ENCODE data around the gene SPHK1.

The SPHK1 gene

DNA sequence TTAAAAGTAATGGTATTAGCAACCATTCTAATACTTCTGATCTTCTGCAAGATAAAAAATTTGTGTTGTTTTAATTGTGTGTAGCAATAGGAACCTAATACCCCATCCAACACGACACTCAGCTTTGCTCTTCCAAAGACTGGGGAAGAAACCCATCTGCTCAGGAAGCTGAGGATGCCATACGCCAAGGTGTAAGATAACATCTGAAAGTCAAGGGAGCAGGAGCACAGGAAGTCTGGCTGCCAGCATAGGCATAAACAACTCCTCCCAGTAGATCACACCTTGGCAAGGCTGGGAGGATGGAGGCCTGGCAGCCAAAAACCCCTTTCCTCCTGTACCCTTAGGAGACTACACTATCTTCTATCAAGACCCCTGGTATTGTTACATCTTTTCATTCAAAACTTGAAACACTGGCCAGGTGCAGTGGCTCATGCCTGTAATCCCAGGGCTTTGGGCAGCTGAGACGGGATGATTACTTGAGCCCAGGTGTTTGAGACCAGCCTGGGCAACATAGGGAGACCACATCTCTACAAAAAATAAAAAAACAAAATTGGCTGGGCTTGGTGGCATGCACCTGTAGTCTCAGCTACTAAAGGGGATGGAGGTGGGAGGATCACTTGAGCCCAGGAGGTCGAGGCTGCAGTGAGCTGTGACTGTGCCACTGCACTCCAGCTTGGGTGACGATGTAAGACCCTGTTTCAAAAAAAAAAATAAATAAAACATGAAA is 5.7 kb upstream of the SPHK1 start:
- peaks cover 17% of the 10 kb centered on the region for H3K4me1 ChIP-seq (ENCODE audit: control insufficient read depth, insufficient read depth, low read length)
- no peak overlapping the region for H3K9ac ChIP-seq (ENCODE audit: low read length in 2 of 2)
- no peaks in the 10 kb centered on the region for H3K9me3 ChIP-seq (ENCODE audit: control insufficient read depth in 2 of 2, low read length in 2 of 2)
- no peaks in the 10 kb centered on the region for H3K36me3 ChIP-seq (ENCODE audit: control insufficient read depth in 2 of 2, insufficient read depth in 2 of 2, low read length in 2 of 2)
- H3K27ac ChIP-seq (ENCODE audit: low read length), result no peak overlapping the region
- H3K27me3 ChIP-seq (ENCODE audit: control insufficient read depth in 1 of 2, insufficient read depth in 2 of 2, low read length in 2 of 2), result peaks cover 9 to 15% of the 10 kb centered on the region in 2 donors
- H3K4me3 ChIP-seq (ENCODE audit: low read length in 2 of 2), result no peak overlapping the region

DNA sequence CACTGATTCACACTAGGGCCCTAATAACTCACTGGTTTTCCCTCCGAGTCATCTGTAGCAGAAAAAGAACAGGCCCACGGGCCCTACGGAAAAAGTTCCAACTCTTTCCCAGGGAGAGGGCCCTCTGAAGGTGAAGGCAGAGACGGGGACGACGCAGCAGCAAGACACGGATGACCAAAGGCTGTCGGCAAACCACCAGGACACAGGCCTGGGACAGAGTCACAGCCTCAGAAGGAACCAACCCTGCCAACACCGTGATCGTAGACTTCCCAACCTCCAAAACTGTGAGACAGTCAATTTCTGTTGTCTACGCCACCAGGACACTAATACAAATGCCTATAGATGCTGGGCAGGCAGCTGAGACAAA is 5.2 kb upstream of the SPHK1 start:
- Histone ChIP-seq H3K4me3 (ENCODE audit: low read length in 2 of 2) (no peak overlapping the region), H3K4me1 (ENCODE audit: control insufficient read depth, insufficient read depth, low read length) (peaks cover 22% of the 10 kb centered on the region)

DNA sequence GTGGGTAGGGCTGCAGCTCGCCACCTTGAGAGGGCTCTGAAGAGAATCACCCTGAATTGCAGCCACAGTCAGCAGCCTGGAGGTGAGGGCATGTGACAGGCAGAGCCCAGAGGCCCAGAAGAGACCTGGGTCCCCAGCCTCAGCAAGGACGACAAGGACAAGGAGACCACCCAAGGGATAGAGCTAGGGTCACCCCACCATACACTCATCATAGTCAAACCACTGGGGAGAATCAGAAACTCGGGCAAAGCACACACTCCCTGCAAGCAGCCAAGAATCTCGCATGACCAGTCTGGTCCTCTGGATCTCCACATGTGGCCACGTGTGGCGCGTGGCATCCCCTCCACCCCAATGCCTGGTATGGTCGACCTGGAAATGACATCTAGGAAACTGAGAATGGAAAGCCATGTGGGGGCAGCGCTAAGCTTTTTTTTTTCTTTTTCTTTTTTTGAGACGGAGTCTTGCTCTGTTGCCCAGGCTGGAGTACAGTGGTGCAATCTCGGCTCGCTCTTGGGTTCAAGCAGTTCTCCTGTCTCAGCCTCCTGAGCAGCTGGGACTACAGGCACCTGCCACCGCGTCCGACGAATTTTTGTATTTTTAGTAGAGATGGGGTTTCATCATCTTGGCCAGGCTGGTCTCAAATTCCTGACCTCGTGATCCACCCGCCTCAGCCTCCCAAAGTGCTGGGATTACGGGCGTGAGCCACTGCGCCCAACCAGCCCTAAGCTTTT is 4.6 kb upstream of the SPHK1 start:
- no peaks in the 10 kb centered on the region for H3K9me3 ChIP-seq (ENCODE audit: control insufficient read depth in 2 of 2, low read length in 2 of 2)
- H3K36me3 ChIP-seq (ENCODE audit: control insufficient read depth in 2 of 2, insufficient read depth in 2 of 2, low read length in 2 of 2), result no peaks in the 10 kb centered on the region
- H3K9ac ChIP-seq (ENCODE audit: low read length in 2 of 2), result no peak overlapping the region
- peaks cover 9 to 22% of the 10 kb centered on the region in 2 donors for H3K27me3 ChIP-seq (ENCODE audit: control insufficient read depth in 1 of 2, insufficient read depth in 2 of 2, low read length in 2 of 2)
- H3K4me3 ChIP-seq (ENCODE audit: low read length in 2 of 2), result no peak overlapping the region
- H3K27ac ChIP-seq (ENCODE audit: low read length), result no peak overlapping the region
- H3K4me1 ChIP-seq (ENCODE audit: control insufficient read depth, insufficient read depth, low read length), result peaks cover 28% of the 10 kb centered on the region

More for the DNA sequence above, 5.2 kb upstream of the SPHK1 start:
- no peak overlapping the region for H3K9ac ChIP-seq (ENCODE audit: low read length in 2 of 2)
- no peaks in the 10 kb centered on the region for H3K36me3 ChIP-seq (ENCODE audit: control insufficient read depth in 2 of 2, insufficient read depth in 2 of 2, low read length in 2 of 2)
- H3K27me3 ChIP-seq (ENCODE audit: control insufficient read depth in 1 of 2, insufficient read depth in 2 of 2, low read length in 2 of 2), result peaks cover 9 to 18% of the 10 kb centered on the region in 2 donors
- H3K27ac ChIP-seq (ENCODE audit: low read length), result no peak overlapping the region
- H3K9me3 ChIP-seq (ENCODE audit: control insufficient read depth in 2 of 2, low read length in 2 of 2), result no peaks in the 10 kb centered on the region

DNA sequence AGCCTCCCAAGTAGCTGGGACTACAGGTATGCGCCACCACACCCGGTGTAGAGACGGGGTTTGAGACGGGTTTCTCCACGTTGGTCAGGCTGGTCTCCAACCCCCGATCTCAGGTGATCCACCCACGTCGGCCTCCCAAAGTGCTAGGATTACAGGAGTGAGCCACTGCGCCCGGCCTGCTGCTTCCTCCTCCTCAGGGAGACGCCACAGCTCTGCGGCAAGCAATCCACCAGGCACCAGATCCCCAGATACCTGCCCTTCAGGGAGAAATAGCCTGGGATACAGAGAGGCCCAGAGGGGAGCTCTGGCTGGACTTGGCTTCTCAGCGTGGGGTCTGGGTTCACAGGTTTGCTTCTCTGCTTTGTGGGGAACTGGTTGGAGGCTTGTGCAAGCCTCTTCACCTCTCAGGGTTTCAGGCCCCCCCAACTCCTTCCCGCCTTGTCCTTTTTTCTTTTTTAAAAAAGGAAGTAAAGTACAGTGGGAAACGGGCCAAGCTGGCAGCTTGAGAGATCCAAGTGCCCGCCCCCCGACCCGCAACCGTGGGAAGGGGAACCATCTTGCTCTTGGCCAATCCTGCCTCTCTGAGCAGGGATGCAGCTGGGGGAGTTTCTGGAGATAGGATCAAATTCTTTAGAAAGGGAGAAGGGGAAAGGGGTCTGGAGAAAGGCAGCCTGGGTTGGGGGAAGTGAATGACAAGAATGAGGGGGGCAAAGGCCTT is 2.6 kb upstream of the SPHK1 start:
- H3K27me3 ChIP-seq (ENCODE audit: control insufficient read depth in 1 of 2, insufficient read depth in 2 of 2, low read length in 2 of 2), result peaks cover 7 to 28% of the 10 kb centered on the region in 2 donors
- no peaks in the 10 kb centered on the region for H3K9me3 ChIP-seq (ENCODE audit: control insufficient read depth in 2 of 2, low read length in 2 of 2)
- H3K4me1 ChIP-seq (ENCODE audit: control insufficient read depth, insufficient read depth, low read length), result peaks cover 41% of the 10 kb centered on the region
- no peak overlapping the region for H3K4me3 ChIP-seq (ENCODE audit: low read length in 2 of 2)
- no peak overlapping the region for H3K27ac ChIP-seq (ENCODE audit: low read length)
- H3K9ac ChIP-seq (ENCODE audit: low read length in 2 of 2), result no peak overlapping the region
- no peaks in the 10 kb centered on the region for H3K36me3 ChIP-seq (ENCODE audit: control insufficient read depth in 2 of 2, insufficient read depth in 2 of 2, low read length in 2 of 2)

DNA sequence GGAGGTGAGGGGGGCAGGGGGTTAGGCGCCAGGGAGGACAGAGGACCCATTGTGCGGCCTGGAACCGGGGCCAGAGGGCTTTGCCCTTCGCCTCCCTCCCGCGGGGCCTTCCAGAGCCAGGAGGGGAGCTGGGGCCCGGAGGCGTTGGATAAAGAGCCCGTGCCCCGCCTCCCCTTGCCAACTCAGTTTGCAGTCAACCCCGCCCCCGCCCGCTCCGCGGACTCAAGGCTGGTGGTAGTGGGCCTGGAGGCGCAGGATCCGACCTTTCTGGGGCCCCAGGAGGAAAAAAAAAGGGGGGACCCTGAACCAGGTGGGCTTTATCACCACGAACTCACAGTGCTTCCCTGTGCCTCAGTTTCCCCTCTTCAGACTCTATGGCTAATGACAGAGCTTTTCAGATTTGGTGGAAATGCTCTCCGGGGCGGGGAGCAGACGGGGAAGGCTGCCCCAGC is 2.0 kb upstream of the SPHK1 start:
- H3K27me3 ChIP-seq (ENCODE audit: control insufficient read depth in 1 of 2, insufficient read depth in 2 of 2, low read length in 2 of 2), result peaks cover 7 to 28% of the 10 kb centered on the region in 2 donors
- H3K27ac ChIP-seq (ENCODE audit: low read length), result no peak overlapping the region
- no peaks in the 10 kb centered on the region for H3K9me3 ChIP-seq (ENCODE audit: control insufficient read depth in 2 of 2, low read length in 2 of 2)
- H3K4me3 ChIP-seq (ENCODE audit: low read length in 2 of 2), result peak overlapping the region; percentile 63 to 73
- H3K36me3 ChIP-seq (ENCODE audit: control insufficient read depth in 2 of 2, insufficient read depth in 2 of 2, low read length in 2 of 2), result no peaks in the 10 kb centered on the region
- peaks cover 43% of the 10 kb centered on the region for H3K4me1 ChIP-seq (ENCODE audit: control insufficient read depth, insufficient read depth, low read length)
- peak overlapping the region in 1 of 2 donors; percentile 55 for H3K9ac ChIP-seq (ENCODE audit: low read length in 2 of 2)

DNA sequence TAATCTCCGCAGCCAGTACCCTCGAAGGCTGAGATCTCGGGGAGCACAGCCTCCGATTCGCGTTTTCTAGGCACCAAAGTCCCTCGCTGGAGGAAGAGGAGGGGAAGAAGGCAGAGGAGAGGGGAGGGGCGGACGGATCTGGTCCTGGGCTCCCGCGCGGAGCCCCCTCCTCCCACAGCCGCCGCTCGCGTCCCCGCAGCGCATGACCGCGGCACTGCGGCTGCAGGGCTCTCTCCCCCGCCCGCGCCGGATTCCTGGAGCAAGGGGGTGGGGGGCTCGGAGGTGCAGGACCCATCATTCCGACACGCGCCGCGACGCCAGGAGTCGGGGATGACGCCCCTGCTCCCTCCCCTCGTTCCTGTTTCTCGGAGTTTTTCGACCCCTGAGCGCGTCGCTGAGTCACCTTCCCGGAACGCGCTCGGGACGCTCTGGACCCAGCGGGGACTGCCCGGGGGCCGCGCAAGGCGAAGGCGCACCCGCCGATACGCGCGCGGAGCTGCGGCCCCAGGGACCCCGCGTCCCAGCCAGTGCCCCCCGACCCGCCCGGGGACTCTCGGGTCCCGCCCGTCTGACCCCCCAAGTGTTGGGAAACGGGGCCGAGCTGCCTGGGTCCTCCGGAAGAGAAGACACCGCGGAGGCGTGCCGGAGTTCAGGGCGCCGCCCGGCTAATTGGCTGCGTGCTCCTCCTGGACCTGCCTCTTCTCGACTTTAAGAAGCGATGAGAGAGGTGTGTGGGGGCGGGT is 1.4 kb upstream of the SPHK1 start:
- H3K4me1 ChIP-seq (ENCODE audit: control insufficient read depth, insufficient read depth, low read length), result peaks cover 43% of the 10 kb centered on the region
- peaks cover 7 to 28% of the 10 kb centered on the region in 2 donors for H3K27me3 ChIP-seq (ENCODE audit: control insufficient read depth in 1 of 2, insufficient read depth in 2 of 2, low read length in 2 of 2)
- no peaks in the 10 kb centered on the region for H3K9me3 ChIP-seq (ENCODE audit: control insufficient read depth in 2 of 2, low read length in 2 of 2)
- no peak overlapping the region for H3K27ac ChIP-seq (ENCODE audit: low read length)
- H3K36me3 ChIP-seq (ENCODE audit: control insufficient read depth in 2 of 2, insufficient read depth in 2 of 2, low read length in 2 of 2), result no peaks in the 10 kb centered on the region
- peak overlapping the region in 1 of 2 donors; percentile 59 for H3K9ac ChIP-seq (ENCODE audit: low read length in 2 of 2)
- H3K4me3 ChIP-seq (ENCODE audit: low read length in 2 of 2), result peak overlapping the region; percentile 63 to 73

DNA sequence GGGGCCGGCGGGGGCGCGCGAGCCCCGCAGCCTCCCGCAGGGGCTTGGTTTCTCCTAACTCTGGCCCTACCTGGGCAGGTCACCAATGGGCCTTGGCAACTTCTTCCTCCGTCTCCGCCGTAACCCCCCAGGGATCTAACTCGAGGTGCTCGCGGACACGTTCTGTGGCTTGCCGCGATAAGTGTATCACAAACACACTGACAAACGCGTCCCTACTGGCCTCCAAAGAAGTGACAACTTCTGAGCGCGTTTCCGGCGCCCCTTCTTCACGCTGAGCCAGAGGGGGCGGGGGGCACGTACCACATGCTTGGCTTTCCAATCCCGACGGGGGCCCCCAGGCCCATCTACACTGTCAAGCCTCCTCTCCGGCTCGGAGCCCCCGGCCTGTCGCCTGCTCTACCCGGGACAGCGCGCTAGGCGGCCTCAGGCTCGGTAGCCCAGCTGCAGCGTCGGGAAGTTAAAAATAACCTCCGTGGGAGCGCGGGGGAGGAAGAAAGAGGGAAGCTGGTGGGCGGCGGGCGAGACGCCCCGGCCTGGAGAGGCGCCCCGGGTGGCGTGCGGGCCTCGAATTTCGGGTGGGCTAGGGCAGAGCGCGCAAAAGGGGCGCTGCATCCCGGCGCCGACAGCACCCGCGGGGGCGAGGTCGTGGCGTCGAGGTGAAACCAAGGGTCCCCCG is 725 bp upstream of the SPHK1 start:
- Histone ChIP-seq H3K9me3 (ENCODE audit: control insufficient read depth in 2 of 2, low read length in 2 of 2) (no peaks in the 10 kb centered on the region), H3K4me3 (ENCODE audit: low read length in 2 of 2) (peak overlapping the region; percentile 63 to 73), H3K27me3 (ENCODE audit: control insufficient read depth in 1 of 2, insufficient read depth in 2 of 2, low read length in 2 of 2) (peaks cover 7 to 28% of the 10 kb centered on the region in 2 donors), H3K9ac (ENCODE audit: low read length in 2 of 2) (peak overlapping the region in 1 of 2 donors; percentile 59), H3K36me3 (ENCODE audit: control insufficient read depth in 2 of 2, insufficient read depth in 2 of 2, low read length in 2 of 2) (no peaks in the 10 kb centered on the region), H3K4me1 (ENCODE audit: control insufficient read depth, insufficient read depth, low read length) (peaks cover 43% of the 10 kb centered on the region), H3K27ac (ENCODE audit: low read length) (no peak overlapping the region)

DNA sequence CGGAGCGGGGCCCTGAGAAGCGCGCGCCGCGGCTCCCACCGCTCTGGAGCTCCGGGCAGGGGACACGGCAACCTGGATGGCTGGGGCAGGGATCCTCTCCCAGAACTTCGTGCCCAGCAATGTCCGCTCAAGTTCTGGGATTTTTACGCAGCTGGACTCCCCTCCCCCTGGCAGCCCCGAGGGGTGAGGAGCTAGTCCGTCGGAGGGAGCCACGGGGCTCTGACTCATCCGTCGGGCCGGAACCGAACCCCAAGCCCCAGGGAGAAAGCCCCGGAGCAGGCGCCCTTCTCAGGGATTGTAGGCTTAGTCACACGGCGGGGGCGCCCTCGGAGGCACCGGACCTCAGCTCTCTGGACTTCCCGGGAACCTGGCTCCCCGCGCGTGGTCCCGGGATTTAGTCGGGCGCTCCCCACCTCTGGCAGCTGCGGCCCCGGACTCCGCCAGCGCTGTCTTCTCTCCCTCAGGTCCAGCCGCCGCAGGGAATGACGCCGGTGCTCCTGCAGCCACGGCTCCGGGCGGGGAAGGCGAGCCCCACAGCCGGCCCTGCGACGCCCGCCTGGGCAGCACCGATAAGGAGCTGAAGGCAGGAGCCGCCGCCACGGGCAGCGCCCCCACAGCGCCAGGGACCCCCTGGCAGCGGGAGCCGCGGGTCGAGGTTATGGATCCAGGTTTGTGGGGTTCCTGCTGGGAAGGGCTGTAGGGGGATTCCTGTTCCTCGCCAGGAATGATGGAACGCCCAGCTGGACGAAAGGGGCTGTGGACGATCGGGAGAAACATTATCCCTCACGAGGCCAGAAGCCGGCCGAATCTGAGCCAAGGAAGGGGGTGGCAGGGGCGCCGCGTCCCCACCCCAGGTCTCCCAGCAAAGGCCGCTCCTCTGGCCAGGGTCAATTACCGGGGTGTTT is 830 bp downstream of the SPHK1 start:
- no peaks in the 10 kb centered on the region for H3K9me3 ChIP-seq (ENCODE audit: control insufficient read depth in 2 of 2, low read length in 2 of 2)
- H3K27ac ChIP-seq (ENCODE audit: low read length), result no peak overlapping the region
- H3K27me3 ChIP-seq (ENCODE audit: control insufficient read depth in 1 of 2, insufficient read depth in 2 of 2, low read length in 2 of 2), result peaks cover 5 to 28% of the 10 kb centered on the region in 2 donors
- H3K4me1 ChIP-seq (ENCODE audit: control insufficient read depth, insufficient read depth, low read length), result peaks cover 43% of the 10 kb centered on the region
- peak overlapping the region; percentile 13 to 39 for H3K9ac ChIP-seq (ENCODE audit: low read length in 2 of 2)
- peak overlapping the region; percentile 66 to 73 for H3K4me3 ChIP-seq (ENCODE audit: low read length in 2 of 2)
- no peaks in the 10 kb centered on the region for H3K36me3 ChIP-seq (ENCODE audit: control insufficient read depth in 2 of 2, insufficient read depth in 2 of 2, low read length in 2 of 2)

Measured in stomach smooth muscle (tissue), 2 donors.